Cortex of kidney (tissue), 1 donor: ENCODE results near the gene DOCK3.
"Not testable (repeated sequence)": the region's sequence is repeated elsewhere in the genome, so short reads cannot be mapped to it uniquely, and the experiment has no call there.

Source experiments
- DNase-seq: peaks from one replicate; lab custom pipeline; 2025; lab: John Stamatoyannopoulos, UW

Gene DOCK3

DNA sequence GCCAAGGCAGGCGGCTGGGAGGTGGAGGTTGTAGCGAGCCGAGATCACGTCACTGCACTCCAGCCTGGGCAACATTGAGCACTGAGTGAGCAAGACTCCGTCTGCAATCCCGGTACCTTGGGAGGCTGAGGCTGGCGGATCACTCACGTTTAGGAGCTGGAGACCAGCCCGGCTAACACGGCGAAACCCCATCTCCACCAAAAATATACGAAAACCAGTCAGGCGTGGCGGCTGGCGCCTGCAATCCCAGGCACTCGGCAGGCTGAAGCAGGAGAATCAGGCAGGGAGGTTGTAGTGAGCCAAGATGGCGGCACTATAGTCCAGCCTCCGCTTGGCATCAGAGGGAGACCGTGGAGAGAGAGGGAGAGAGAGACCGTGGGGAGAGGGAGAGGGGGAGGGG, 129.6 kb downstream of the DOCK3 start:
- not testable (repeated sequence) for DNase-seq

DNA sequence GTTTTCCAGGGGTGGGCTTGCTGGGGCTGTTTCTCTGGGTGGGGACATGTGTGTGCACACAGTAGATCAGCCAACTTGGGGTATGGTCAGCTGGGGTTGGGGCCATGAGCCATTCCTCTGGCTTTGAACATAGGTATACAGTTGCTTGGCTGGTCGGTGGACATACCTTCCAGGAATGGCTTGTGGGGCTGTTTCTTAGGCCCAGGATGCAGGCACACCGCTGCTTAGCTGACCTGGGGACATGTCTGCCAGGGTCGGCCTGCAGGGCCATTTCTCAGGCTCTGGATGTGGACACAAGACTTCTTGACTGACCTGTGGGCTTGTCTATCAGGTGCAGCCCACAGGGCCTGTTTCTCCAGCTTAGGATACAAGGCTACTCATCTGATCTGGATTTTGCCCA, 130.6 kb downstream of the DOCK3 start:
- no peak for DNase-seq

DNA sequence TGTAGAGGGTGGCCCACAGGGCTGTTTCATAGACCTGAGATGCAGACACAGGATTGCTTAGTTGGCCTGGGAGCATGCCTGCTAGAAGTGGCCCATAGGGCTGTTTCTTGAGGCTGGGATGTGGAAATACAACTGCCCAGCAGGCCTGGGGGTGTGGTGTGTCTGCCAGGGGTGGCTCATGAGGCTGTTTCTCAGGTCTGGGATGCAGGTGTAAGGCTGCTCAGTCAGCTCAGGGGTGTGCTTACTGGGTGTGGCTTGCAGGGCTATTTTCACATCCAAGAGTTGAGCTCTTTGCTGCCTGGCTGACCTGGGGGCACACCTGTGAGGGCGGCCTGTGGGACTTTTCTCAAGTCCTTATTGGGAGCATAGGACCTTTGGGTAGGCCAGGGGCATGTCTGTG, 131.3 kb downstream of the DOCK3 start:
- no peak for DNase-seq

DNA sequence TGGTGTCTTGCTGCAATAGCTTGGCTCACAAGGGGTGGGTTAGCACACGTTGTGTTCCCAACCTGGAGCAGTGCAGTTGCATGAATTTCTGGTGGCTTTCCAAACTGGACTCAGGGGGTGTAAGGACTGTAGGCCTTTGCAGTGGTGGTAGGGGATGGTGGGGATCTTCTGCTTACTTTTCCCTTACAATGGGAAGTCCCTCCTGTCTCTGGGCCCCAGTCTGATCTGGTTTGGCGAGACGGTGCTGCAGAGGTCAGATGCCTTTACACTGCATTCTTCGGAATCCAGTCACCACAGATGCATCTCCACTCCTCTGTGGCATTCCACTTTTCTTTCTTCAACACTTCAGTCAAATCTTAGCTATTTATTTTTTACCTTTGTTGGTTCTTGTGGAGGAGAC, 132.1 kb downstream of the DOCK3 start:
- no peak for DNase-seq

DNA sequence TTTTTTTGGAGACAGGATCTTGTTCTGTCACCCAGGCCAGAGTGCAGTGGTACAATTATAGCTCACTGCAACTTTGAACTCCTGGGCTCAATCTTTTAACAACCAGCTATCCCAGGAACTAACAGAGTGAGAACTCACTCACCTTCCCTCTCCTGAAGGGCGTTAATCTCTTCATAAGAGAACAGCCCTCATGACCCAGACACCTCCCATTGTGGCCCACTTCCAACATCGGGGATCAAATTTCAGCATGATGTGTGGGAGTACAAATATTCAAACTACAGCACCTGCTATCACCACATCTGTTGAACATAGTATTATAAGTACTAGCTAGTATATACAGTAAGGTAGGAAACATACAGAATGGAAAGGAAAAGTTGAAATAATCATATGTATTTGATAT, 132.5 kb downstream of the DOCK3 start:
- no peak for DNase-seq

DNA sequence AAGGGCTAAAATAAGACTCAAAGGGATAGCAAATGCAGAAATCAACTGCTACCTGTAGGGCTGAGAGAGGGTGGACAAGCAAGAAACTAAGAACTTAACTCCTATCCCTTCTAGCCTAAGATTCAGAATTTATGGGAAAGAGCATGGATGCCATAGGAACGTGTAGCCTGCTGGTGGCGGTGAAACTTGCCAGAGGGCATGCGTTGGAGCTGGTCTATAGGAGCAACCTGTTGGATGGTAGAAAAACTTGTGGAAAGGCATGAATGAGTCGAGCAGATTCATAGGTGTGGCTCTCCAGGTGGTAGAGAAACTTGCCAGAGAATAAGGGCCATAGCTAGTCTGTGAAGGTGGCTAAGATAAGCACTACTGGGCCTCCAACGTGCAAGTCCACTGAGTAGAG, 137.2 kb downstream of the DOCK3 start:
- no peak for DNase-seq

DNA sequence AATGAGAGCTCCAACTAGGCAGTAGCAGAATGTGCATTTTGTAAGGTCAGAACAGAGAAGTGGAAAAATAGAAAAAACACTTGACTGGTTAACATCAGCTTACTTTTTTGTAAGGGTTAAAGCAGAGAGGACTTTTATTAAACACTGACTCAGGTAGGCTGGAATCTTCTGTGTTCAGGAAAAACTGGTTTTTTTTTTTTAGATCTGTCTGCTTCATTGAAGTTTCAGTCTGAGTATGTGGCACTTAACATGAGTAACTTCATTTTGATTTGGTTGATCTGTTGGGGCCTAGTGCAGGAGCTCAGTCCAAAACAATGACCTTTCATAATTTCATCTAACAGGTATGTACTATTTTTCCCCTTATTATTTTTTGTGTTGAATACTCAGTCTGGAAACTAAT, 141.1 kb downstream of the DOCK3 start:
- DNase-seq, result no peak

DNA sequence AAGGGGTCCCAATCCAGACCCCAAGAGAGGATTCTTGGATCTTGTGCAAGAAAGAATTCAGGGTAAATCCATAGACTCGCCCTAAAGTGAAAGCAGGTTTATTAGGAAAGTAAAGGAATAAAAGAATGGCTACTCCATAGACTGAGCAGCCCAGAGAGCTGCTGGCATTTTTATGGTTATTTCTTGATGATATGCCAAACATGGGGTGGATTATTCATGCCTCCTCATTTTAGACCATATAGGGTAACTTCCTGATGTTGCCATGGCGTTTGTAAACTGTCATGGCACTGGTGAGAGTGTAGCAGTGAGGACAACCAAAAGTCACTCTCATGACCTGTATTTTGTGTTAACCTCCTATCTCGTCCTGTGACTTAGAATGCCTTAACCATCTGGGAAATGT, 142.2 kb downstream of the DOCK3 start:
- DNase-seq, result no peak

DNA sequence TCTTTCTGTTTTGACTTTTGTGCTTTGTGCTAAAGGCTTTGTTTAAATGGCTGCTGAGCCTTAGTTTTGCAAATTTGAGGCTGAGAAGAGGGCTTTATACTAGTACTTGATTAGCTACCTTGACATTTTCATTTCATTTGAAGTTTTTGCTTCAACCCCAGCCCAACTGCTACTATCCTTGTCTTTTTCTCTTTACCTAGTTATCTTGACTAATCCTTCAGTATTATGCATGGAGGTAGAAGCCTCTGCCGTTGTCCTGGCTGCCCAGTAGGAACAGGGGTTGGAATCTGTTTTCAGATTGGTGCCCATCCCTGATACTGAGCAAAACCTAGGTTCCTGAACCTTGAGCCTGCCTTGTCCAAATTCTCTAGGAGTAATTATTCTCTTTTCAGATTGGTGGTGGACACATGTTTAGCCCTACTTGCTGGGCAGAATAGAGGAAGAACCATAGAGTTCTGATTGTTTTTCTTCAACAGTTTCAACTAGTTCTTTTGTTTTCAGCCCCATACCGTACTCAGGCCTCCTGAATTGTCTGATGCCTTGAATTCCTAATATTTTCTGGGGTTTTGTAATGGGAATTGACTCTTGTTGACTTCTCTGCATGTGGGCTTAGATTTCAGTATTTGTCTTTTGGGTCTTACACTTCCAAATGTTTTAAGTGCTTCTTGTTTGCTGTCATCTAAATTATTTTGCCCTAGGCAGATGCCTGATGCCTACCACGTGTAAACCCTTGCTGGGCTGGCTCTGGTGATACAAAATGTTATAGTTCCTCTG, 143.2 kb downstream of the DOCK3 start:
- DNase-seq, result no peak

DNA sequence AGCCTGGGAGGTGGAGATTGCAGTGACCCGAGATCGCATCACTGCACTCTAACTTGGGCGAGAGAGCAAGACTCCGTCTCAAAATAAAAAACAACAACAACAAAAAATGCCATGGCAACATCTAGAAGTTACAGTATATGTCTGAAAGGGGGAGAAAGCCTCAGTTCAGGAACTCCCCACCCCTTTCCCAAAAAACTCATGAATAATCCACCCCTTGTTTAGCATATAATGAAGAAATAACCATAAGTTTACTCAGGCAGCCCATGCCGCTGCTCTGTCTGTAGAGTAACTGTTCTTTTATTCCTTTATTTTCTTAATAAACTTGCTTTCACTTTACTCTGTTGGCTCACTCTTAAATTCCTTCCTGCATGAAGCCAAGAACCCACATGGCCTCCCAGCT, 145.2 kb downstream of the DOCK3 start:
- no peak for DNase-seq

DNA sequence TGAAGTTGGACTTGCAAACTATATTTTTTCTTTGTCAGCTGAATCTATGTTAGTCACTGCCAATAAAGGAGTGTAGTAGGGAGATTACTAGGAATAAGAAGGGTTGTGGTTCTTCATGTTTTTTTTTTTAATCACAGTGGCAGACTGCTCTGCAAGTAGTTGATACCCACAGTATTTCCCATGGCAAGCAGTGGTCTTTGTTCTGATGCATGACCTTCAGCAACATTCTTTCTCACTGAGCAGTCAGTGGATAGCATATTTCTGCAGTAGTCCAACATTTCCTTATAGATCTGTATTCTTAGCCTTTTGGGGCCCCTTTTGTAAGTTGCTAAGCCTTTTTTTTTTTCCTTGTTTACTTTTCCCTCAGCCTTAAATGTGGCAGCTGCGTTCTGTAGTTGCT, 151.1 kb downstream of the DOCK3 start:
- DNase-seq, result no peak

DNA sequence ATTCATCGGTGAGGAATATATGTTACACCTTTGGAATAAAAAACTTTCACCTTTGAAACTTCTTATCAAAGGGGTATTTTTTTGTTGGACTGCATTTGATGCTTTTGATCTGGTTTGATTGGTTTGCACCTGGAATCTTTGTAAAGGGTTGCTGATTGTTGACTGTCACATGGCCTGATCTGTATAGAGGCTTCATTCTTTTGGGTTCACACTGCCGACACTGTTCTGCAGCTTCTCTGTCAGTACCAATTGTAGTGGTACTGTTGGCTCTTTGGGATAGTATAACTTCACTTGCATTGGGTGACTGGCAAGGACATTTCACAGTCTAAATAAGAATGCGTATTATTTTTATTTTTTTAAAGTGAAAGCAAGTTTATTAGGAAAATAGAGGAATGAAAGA, 155.7 kb downstream of the DOCK3 start:
- DNase-seq, result no peak

DNA sequence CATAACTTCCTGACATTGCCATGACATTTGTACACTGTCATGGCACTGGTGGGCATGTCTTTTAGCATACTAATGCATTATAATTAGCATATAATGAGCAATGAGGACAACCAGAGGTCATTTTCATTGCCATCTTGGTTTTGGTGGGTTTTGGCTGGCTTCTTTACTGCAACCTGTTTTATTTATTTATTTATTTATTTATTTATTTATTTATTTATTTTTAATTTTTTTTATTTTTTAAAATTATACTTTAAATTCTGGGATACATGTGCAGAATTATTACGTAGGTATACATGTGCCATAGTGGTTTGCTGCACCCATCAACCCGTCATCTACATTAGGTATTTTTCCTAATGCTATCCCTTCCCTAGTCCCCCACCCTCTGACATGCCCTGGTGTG, 156.3 kb downstream of the DOCK3 start:
- DNase-seq, result not testable (repeated sequence)

DNA sequence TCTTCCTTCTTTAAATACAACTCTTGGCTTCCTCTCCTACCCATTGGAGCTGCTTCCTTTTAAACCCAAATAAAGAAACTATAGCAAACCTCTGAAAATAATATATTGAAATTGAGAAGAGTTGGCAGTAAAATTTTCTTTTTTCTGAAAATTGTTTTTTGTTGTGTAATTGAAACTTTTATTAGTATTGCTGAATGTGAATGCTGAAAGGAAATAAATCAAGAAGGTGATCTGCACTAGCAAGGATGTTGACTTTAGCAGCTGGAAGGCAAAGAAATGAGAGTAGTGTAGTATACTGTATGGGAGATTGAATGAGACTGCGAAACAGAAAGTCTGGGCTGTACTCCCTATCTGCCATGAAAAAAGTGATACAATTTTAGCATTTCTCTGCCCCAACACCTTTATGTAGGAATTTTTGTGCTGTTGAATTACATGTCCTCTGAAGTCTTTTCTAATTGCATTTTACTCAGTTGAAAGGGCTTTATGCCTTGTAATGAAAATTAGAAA, 166.3 kb downstream of the DOCK3 start:
- no peak for DNase-seq

DNA sequence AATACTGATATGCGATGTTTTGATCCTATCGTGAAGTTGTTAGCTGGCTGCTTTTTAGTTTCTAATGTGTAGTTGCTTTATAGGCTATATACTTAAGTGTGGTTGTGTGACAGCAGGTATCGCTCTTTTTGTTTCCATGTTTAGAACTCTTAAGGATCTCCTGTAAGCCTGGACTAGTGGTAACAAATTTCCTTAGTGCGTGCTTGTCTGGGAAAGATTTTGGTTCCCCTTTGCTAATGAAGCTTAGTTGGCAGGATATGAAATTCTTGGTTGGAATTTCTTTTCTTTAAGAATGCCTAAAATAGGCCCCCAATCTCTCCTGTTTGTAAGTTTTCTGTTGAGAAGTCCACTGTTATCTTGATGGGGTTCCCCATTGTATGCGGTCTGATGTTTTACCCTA, 173.6 kb downstream of the DOCK3 start:
- DNase-seq, result no peak

DNA sequence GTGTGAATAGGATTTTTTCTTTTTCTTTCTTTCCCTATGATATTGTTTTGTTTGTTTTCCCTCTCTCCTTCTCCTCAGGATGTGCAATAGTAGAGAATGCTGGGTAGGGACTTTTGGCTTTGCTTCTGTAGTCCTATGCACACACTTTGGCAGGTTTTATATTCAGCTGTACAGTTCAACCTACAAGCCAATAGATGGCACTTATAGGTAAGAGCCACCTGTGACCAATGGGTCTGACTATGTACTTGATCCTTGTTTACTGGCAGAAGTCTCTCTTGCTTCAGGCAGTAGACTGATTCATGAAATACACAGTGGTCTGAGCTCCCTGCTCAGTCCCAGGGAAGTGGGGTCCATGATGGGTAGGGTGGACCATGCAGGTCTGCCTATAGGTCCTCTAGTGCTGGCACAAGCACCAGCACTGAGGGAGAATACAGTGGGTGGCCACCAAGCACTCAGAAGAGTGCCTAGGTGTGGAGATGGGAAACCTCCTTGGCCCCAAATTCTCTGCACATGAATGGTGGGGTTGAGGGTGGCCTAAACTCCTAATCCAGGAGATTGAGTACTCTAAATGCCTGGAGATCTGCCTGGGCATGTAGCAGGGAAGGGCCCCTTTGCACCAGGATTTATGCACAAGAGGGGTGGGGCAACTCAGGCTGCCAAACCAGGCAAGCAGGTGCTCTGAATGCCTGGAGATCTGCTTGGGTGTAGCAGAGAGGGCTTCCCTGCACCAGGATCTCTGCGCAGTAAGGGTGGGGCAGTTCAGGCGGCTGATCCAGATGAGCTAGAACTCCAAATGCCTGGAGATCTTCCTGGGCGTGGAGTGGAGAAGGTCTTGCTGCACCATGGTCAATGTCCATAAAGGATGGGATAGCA, 176.1 kb downstream of the DOCK3 start:
- DNase-seq, result no peak

DNA sequence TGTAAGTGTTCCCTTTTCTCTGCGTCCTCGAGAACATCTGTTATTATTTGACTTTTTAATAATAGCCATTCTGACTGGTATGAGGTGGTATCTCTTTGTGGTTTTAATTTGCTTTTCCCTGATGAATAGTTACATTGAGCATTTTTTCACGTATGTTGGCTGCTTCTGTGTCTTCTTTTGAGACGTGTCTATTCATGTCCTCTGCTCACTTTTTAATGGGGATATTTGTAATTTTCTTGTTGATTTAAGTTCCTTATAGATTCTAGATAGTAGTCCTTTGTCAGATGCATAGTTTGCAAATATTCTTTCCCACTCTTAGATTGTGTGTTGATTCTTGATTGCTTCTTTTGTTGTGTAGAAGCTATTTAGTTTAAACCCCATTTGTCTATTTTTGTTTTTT, 179.2 kb downstream of the DOCK3 start:
- DNase-seq, result no peak

DNA sequence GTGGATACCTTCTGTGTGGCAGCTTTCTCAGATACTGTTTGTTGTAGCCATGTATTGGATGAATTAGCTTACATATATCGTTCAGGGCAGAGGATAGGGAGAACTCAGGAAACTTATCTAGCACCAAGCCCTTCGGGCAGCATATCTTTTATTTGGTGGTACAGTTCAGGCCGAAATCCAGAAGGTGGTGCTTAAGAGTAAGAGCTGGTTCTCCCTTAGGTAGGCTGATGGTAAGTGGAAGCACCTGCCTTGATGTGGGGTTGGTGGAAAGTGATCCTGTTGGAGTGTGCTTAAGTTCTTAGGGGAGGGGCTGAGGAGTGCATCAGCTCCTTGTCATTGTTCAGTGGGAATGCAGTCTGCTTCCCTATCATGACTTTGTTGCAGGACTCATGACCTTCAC, 187.5 kb downstream of the DOCK3 start:
- no peak for DNase-seq

DNA sequence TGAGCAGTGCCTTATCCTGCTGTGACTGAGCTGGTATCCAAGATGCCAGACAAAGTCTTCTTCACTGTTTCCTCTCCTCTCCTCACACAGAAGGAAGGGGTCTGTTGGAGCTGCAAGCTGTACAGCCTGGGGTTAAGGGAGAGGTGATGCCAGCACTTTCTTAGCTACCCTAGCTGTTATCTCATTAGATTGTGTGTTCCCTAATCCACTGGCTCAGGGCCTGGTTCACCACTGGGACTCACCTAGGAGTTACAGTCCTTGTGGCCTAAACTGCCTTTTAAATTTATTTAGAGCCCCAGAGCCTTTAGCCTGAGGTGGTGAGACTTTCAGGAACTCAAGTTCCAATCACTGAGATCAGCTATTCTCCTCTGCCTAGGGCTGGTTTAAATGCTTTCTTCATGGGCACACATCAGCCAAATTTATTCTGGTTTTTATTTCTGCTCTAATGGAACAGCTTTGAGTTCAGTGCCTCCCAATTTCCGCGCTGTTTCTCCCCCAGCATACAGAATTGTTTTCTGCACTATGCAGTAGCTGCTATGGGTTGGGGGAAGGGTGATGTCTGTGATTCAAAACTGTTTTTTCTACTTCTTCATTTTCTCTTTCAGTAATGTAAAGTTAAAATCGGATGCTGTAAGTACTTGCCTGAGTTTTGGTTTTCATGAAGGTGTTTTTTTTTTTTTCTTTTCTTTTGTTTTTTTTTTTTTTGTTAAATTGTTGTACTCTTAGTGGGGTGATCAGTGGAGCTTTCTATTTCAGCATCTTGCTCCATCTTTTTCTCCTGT, 198.8 kb downstream of the DOCK3 start:
- no peak for DNase-seq

DNA sequence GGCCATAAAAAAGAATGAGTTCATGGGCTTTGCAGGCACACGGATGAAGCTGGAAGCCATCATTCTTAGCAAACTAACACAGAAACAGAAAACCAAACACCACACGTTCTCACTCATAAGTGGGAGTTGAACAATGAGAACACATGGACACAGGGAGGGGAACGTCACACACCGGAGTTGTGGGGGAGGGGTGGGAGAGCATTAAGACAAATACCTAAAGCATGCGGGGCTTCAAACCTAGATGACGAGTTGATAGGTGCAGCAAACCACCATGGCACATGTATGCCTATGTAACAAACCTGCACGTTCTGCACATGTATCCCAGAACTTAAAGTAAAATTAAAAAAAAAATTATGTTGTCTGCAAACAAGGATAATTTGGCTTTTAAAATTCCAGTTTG, 200.1 kb downstream of the DOCK3 start:
- DNase-seq, result not testable (repeated sequence)

DNA sequence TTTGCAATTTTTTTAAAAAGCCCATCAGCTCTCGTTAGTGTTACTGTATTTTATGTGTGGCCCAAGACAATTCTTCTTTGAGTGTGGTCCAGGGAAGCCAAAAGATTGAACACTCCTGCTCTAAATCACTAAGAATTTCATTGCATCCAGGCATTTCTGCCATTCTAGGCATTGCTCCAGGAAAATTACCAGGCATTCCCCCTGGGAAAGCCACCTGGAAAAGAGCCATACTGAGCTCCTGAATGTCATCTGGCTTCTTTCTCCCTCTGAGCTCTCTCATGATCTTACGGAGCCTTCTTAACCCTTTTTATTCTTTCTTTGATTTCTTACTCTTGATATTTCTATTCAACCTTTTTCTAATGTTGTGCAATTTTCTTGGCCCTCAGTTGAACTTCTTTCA, 202.2 kb downstream of the DOCK3 start:
- no peak for DNase-seq

DNA sequence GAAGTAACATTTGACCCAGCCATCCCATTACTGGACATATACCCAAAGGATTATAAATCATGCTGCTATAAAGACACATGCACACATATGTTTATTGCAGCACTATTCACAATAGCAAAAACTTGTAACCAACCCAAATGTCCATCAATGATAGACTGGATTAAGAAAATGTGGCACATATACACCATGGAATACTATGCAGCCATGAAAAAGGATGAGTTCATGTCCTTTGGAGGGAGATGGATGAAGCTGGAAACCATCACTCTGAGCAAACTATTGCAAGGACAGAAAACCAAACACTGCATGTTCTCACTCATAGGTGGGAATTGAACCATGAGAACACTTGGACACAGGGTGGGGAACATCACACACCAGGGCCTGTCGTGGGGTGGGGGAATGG, 208.0 kb downstream of the DOCK3 start:
- not testable (repeated sequence) for DNase-seq
